Glomerular endothelial cell (primary cell): ENCODE data around the gene MRPL42. TPM values are rescaled to one million over a fixed set of nuclear protein-coding genes. Genes with fewer than 3 reads are reported as not detected.
"Not testable (repeated sequence)": the region's sequence is repeated elsewhere in the genome, so short reads cannot be mapped to it uniquely, and the experiment has no call there.

Experiments
- DNase-seq: peaks from one replicate; pipeline ENCODE4 v3.0.0-alpha.2; 2011; ENCODE audit warnings: low read depth, low spot score; ENCODE audit errors: extremely low read depth
- total RNA-seq: library from RNA; depleted of rRNA; stranded (reverse); fragments of >200 nt; gene quantifications from 2 replicates; pipeline ENCODE4 v1.2.3, GENCODE V29; 2015

MRPL42 gene
- total RNA-seq, 1 donor from 2014 or later = 48.9 TPM

GRCh38 chr12:93540466-93540865 is 73.2 kb downstream of the MRPL42 start:
- DNase-seq = no peak

DNA sequence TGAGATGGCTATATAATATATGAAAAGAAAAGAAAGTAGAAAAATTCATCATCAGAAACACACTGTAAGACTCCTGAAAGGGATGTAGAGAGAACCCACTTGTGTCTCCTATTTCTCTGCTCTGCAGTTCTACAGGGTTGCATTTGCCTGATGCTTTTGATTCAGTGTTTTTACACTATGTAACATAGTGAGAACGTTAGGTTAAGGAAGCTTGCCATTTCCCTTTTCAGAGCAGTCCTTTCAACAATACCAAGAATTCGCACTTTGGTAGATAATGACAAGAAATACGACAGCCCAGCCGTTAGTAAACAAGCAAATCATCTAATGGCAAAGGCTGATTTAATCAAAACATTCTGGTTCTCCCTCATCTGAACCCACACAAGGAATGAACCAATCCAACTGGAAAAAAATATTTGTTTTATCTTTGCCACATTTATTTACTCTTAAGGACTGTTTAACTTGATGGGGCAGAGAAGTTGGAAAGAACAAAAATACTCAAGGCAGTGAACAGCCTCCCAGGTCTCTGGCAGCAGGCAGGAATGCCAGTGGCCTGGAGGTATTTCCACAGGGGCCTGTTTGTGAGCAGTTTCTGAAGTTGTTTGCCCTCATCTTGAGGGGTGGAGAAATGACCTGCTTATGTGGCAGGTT is 74.4 kb downstream of the MRPL42 start:
- DNase-seq = no peak

GRCh38 chr12:93547778-93548177 is 80.5 kb downstream of the MRPL42 start:
- DNase-seq = no peak

GRCh38 chr12:93549174-93549573 is 81.9 kb downstream of the MRPL42 start:
- no peak for DNase-seq

- DNase-seq = no peak
These were observed 83.7 kb downstream of the MRPL42 start for GRCh38 chr12:93550748-93551611.

DNA sequence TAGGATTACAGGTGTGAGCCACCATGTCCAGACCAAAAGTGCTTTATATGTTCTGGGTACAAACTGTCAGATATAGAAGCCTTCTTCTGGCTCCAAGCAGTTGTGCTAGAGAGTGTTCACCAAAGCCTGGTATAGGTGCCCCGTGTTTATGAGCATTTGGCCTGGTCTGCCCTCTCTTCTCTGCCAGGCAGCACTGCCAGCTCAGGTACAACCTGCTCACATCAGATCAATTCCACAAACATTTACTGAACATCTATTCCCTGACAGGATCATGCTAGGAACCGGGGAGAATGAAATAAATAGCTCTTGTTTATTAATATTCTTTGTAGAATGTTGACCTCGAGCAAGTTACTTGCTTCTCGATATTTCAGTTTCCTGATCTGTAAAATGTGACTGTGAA is 85.1 kb downstream of the MRPL42 start:
- no peak for DNase-seq

DNA sequence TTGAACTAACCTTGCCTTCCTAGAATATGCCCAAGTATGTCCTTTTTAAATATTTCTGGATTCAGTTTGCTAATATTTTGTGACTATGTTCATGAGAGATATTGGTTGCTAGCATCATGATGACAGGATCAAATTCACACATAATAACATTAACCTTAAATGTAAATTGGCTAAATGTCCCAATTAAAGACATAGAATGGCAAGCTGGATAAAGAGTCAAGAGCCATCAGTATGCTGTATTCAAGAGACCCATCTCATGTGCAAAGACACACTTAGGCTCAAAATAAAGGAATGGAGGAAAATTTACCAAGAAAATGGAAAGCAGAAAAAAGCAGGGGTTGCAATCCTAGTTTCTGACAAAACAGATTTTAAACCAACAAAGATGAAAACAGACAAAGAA is 90.6 kb downstream of the MRPL42 start:
- not testable (repeated sequence) for DNase-seq

GRCh38 chr12:93558685-93559084 is 91.4 kb downstream of the MRPL42 start:
- DNase-seq = not testable (repeated sequence)

GRCh38 chr12:93563807-93564538 is 96.7 kb downstream of the MRPL42 start:
- DNase-seq = no peak

DNA sequence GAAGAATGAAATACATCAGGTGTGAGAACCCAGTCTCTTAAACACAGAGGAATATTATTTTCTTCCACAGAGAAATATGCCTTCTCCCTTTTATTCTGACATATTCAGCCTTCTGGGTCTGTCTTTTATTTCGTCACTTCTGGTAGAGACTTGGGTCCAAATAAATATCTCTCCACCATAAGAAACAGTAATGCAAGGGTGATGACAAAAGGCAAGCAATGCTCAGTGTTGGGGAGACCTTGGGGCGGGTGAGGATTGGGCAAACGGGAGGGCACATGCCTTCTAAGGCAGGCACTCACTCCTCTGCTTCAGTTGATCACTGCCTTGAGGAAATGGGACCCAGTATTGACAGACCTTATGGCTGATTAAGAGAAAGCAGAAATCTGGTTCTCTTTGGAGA is 98.4 kb downstream of the MRPL42 start:
- no peak for DNase-seq

Other genes with a start within 250 kb of the MRPL42 start
- 86.9 and 181 TPM in 2 replicates for gene NUDT4, start 89.6 kb upstream of the MRPL42 start, total RNA-seq
- 81.0 and 91.1 TPM in 2 replicates for gene UBE2N, start 25.6 kb upstream of the MRPL42 start, total RNA-seq
- 45.4 and 58.6 TPM in 2 replicates for gene SOCS2, start 105.2 kb downstream of the MRPL42 start, total RNA-seq
- 17.3 and 21.1 TPM in 2 replicates for gene CRADD, start 209.9 kb downstream of the MRPL42 start, total RNA-seq